HG03175 (cell line): ENCODE data around the gene INHBA.

Experiments used
- ATAC-seq: cut with Tn5 transposase; IDR thresholded peaks from one replicate; pipeline ENCODE4 v1.9.1; 2021; ENCODE audit warnings: mild to moderate bottlenecking, moderate library complexity; ENCODE audit not compliant: unreplicated experiment

INHBA gene

DNA sequence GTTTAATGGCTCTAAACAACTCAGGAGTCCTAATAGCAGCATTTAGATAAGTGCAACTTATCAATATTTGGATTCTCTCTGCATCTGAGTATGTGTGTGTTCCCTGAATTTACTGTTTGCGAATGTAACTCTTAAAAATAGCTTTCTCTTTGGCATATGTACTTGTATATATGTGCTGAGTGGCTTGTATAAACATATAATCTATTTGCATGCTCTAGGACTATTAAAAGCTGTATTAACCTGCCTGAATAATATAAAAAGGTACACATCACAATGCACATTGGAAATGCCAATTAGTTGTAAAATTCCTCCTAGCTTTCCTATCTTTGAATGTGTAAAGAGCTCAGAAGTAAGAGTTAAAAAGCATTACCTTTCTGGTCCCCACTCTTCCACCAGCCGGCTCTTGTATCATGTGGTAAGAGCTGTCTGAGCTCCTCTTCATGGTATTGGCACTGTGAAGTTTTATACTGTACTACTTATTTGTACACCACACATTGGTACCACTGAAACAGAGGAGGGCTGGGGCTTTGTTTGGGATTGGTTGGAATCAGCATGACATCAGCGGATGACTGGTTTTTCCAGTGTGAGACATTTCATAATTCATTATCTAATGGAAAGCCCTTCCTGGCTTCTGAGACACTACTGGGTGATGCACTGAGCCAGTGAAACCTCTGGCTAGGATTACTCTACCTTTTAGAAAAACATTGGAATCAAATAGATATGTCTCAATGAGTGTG is at the start of gene INHBA:
Gene INHBA (minus strand): TSS at position 456 of the 737 bp plus-strand sequence. CDS start 2,716 bp downstream, outside the sequence.
- no peak for ATAC-seq

DNA sequence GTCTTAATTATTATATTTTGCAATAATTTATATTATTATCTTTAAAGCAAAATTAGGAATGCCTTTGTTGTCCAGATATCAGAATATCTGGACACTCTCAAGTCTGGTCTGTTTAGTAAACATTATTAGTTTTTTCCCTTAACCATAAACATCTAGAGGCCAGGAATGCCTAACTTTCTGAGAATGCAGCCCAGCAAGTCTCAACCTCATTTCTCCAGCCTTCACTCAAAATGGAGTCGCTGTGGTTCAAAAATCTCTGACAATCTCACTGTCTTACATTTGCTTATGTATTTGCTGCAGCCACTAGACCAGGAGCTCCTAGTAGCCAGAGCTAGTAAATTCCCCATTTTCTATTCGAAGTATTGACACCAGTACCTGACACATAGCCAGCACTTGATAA is 49.7 kb upstream of the INHBA start:
- no peak for ATAC-seq

DNA sequence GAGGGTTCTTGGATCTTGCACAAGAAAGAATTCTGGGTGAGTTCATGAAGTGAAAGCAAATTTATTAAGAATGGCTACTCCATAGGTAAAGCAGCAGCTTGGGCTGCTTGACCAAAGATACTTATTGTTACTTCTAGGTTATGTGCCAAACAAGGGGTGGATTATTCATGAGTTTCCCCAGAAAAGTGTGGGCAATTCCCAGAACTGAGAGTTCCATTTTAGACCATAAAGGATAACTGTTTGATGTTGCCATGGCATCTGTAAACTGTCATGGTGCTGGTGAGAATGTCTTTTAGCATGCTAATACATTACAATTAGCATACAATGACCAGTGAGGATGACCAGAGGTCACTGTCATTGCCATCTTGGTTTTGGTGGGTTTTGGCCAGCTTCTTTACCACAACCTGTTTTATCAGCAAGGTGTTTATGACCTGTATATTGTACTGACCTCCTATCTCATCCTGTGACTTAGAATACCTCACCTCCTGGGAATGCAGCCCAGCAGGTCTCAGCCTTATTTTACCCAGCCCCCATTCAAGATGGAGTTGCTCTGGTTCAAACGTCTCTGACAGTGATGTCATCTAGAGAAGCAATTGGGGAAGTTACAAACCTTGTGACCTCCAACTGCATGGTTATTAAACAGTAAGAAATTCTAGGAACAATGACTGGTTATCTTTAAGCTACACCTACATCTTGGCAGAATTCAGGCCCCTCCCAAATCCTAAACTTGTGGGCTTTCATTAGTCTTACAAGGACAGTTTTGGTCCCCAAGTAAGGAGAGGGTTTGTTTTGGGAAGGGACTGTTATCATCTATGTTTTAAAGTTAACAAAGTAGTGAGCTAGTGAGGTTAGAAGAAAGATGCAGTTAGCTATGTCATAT is 48.0 kb upstream of the INHBA start:
- no peak for ATAC-seq

DNA sequence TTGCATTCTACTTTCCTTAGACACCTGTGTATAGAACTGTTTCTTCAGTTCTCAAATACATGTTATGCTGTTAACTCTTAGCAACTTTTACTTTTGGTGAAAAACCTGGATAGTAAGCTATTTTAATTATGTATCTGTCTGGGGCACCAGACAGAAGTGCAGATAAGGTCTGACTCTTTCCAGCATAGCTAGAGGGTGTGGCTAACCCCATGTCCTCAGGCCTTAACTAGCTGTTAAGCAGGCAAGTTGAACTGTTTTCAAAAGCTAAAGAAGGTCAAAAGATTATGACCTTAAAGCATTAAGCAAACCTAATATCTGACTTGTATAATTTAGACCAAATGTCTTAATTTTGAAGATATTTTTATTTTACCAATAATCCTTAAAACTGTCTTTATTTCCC is 45.1 kb upstream of the INHBA start:
- no peak for ATAC-seq

DNA sequence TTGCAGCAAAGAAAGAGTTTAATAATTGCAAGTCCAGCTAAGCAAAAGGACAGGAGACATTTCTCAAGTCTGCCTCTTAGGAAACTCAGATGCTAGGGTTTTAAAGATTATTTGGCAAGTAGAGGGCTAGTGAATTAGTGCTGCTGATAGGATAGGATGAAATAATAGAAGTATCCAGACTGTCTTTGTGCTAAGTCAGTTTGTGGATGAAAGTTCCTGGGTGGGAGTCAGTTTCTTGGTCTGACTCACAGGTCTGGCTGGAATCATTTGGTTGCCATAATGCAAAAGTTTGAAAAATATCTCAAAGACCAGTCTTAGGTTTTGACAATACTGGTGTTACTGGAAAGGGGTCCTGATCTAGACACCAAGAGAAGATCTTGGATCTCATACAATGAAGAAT is 42.6 kb upstream of the INHBA start:
- ATAC-seq, result no peak

DNA sequence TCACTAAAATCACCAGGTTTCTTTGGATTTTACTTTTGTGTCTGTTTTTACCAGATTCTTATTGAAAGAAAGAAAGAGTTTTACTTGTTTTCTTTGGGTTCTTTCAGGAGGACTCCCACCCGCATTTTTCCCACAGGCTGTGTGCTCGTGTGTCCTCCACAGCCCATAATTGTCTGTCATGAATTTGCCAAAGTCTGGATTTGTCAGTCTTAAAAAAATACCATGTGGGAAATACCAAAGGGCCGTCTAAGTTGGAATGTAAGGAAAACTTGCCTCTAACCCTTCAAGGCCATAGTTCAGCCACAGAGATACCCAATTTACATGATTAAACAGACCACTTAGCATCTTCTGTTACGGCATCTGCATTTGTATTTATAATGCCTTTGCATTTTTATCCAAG is 41.3 kb upstream of the INHBA start:
- ATAC-seq, result no peak

DNA sequence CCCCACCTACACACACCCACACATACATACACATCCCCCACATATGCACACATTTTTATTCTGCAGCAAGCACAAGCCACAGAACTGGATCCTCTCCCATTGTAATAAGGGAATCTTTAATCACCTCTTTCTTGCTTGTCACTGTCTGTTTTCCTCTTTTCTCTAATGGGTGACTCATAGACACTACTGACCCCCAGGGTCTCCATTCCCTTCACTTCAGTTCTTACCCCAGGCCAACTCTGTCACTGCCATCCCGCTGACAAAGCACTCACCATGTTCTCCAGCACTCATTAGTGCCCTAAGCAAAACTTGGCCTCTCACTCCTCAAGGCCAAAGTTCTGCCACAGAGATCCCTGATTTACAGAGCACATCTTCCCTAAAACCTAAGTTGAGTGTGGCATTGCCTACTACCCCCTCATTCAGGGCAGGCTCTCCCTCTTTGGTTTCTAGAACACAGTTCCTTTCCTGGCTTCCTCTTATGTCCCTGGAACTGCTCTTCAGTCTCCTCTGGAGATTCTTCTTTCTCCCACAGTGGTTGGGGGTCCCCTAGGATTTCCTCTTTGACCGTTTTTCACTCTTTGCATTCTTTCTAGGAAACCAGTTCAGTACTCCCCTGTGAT is 39.6 kb upstream of the INHBA start:
- no peak for ATAC-seq

DNA sequence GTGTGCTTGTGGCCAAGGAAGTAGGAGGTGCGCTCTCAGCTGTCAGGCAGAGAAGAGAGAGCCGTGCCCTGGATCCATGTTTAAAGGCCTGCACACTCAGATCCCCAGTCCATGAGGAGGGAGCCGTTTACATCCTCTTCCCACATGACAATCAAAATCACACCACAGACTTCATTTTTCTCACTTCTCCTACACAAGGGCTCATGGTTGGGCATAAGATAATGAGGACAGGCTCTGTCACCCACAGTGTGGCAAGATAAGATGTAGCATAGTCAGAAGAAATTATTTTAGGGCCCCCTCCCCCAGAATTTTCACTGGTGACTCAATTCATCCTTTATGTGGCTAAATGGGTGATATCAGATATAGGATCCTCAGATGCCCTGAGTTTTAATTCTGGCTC is 35.9 kb upstream of the INHBA start:
- ATAC-seq, result no peak

DNA sequence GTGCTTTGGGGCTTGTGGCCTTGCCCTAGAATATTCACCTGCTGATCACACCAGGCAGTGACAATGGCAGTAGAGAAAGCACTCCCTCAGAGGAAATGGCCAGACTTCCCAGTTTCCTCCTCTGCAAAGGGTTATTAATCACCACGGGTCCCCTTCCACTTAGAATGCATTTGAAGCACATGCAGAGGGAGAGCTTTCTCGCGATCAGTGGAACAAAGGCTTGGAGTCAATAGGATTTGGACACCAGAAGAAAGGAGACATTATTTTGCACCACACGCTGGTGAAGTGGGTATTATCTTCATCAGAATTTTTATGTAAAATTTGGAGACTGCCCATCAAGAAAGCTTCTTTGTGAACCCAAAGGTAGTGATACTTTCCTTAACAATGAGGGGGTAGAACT is 35.4 kb upstream of the INHBA start:
- ATAC-seq, result no peak

DNA sequence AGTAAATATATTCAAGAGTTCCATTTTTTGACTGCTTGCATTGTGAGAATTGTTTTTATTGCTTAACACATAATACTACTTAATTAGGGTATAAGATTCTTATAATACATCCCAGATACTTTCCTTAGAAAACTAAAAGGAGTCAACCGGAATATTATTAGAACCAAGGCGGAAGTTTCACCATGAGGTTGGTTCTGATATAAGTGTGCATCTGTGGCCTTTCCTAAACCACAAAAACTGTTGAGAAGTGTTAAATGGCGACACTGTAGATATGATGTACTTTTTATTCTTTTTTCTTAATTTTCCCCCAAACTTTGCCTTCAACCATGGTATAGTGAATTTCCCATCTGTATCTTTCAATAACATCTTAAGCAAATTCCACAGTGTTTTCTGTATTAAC is 32.3 kb upstream of the INHBA start:
- ATAC-seq, result no peak

DNA sequence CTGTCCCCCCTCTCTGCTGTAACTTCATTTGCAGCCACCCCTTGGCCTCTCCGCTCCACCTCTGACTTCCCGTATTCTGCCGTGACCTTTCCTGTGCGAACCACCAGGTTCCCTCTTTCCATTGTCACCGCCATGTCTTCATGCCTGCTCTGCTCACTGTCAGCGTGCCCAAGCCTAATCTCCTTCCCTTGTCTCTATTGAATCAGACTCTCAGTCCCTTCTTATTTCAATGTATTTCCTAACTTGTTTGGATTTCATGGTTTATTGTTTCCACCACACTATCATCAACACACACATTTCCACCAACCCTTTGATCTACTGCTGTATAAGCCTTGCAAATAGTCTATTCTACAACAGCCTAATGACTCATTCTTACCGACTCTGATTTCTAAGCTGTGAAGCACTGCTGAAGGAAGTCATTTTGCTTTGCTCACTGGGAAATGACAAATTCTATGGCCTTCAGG is 30.0 kb upstream of the INHBA start:
- no peak for ATAC-seq

DNA sequence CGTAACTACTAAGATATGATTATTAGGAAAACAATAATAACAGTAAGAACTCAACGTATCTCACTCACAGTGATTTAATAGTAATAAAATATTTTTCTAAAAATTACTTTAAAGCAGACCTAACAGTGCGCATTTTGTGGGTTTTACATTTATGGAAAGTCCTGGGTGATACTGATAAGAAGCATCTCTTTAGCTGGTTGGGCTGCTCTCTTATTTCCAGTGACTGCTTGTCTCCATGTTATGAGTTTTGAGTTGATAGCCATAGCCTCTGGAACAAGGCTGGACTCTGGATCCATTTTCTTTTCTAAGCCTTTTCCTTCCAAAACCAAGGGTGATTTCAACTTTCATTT is 29.5 kb upstream of the INHBA start:
- ATAC-seq, result peak; percentile 8

DNA sequence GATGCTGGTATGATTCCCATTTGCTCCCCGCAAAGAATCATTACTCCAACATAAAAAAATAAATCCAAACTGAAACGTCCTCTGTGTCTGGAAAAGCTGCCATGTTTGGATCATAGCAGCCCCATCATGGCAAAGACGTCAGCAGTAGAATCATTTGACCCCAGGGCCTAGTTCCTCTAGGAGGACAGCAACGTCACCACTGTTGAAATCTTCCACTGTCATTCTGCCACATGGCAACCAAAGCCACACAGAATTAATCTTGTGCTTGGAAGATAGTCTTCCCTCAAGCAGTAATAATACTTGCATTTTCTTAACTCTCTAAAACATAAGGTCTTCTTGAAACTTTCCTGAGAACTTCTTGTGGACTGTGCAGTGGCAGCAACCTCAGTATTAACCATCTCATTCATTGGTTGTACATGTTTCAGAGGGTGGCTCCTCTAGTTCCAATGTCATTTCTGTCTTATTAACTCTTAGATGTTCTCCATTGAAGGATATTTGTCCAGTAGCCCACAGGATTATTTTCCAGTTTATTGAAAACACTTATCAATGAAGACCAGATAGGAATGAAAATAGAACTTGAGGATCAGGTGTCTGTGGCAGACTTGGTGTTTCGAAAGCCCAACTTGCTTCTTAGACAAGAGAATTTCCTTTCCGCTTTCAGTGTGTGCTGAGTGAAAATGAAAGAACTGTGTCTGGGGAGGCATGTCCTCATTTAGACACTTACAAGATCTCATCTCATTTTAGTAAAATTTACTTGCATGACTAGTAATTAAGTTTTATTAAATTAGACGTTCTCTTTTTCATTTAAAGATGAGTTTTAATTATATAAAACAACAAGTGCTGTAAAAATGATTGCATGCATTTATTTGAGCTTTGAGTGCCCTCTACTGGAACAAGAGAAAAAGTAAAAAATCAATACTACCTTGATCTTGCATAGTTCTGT is 28.9 kb upstream of the INHBA start:
- peak; percentile 99 for ATAC-seq

DNA sequence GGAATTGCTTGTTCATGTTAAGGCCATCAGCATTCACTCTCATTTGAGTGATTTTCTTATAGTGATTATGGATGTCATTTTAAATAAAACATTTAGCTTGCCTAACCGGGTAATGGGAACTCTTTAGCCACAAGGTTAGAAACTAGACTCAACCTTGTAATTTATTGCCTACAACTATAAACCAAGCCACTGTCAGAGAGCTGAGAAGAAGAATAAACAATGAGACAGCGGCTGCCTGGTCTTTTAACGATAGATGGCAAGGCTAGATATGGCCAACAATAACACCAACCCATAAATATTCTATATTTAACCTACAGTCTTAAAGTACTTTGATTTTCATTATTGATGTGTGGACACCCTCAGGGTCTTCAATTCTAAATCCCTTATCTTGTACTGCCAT is 27.8 kb upstream of the INHBA start:
- no peak for ATAC-seq

DNA sequence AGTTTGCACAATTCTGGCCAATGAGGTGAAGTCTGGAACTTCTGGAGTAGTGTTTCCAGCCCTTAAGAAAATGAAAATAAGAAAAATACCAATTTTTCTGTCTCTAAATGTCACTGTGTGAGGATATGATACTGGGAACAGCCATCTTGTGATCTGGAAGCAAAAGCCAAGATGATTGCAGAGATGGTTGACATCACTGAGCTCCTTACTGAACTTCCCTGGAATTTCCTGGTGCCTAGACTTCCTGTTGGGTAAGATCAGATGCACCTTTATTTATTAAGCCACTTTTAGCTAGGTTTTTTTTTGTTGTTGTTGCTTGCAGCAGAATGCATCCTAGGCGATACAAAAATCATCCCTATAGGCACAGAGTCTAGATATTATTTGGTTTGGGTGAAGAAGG is 27.3 kb upstream of the INHBA start:
- ATAC-seq, result no peak

DNA sequence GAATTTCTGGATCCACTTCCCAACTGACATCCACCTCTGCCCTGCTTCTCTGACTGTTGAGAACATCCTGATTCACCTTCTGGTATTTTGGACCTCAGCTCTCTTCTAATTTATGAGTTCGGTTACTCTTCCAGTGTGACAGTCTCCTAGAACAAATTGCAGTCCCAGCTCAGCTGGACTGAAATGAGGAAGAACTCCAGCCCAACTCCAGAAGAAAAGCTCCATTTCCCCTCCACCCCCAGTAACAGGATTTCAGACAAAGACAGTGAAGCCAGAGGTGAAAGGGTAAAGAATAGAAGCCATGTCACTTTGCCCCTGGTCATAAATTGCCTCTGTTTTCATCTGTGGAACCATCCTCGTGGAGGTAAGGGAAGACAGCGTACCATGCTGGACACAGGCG is 26.2 kb upstream of the INHBA start:
- no peak for ATAC-seq

DNA sequence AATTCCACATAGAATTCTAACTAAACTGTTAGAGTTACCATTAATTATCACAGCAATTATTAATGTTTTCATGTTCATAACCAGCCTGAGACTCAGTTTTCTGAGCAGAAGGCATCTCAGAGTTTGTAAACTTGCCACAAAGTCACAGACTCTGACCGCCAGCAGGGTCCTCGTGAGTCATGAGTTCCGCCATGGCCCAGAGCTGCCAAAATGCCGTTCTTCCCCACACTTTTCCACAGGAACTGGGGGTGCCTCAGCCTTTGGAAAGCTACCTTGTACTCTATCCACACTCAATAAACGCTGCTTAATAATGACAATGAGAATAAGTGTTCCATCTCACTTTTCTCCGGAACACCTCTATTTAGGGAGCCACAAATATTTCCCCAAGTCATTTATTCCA is 22.1 kb upstream of the INHBA start:
- no peak for ATAC-seq

DNA sequence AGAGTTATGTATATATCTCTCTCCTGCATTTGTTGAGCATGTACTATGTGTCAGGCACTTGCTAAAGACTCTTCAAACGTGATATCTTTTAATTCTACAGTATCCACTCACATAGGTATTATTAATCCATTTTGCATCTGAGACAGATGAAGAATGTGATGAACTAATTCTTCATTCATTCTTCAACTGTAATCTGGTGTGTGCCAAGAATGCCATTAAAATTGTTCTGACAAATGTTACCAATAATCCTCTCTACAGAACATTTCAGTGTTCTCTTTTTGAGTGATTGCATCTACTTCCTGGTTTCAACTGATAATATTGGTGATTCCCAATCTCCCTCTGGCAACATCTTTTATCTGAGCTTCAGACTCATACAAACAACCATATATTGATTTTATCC is 18.0 kb upstream of the INHBA start:
- ATAC-seq, result no peak

DNA sequence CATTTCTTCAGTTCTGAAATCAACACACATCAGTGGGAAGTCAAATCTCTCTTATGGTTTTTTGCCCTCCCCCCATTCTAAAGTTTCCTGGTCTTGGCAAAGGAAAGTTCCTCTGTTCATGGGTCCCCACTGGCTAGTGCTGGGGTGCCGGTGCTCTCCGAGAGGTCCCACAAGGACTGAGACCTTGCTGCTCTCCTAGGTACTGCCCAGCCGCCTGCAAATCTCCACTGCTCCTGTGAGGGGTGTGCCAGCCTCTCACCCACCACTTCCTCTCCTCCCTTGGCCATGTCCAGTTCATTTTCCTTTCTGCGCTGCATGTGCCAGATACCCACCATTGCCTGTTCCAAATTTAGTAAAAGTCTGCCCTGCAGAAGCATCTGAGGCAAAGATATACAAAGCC is 17.2 kb upstream of the INHBA start:
- no peak for ATAC-seq

DNA sequence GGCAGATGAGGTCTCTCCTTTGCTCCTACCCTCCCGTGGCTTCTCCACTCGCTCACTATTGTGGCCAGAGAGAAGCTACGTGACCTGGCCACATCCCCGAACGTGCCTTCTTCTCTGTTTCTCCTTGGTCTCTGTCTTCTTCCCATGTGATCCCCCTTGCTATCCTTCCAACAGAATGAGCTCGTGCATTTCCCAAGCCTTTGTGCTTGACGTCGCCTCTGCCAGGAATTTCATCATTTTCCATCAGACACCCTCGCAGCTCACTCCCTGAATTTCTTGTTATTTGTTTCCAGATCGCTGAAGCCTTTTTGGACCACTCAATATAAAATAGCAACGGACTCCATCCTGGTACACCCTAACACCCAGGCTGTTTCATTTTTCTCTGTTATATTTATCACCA is 13.8 kb upstream of the INHBA start:
- ATAC-seq, result no peak

DNA sequence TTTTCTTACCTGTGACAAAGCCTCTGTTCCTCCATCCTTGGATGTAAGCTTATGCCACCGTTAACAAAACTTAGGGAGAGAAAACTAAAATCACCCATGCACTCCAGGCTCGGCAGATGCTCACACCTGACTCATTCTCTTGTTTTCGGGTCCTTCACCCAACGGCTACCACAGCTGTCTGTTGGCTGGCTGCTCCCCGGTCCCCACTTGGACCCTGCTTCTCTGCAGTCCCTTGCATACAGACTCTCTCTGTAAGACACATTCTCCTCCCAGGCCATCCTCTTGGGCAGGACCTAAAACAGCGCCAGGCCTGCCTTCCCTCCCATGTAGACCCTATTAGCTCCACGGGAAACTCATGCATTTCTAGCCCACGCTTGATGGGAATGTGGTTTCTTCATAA is 12.1 kb upstream of the INHBA start:
- ATAC-seq, result no peak
